Measurements from ENCODE around the gene TCN2. TPM values are rescaled to one million over a fixed set of nuclear protein-coding genes. Genes with fewer than 3 reads are reported as not detected.

TCN2 gene
- total RNA-seq, 1 experiment from 2014 or later, result 11.5 TPM

DNA sequence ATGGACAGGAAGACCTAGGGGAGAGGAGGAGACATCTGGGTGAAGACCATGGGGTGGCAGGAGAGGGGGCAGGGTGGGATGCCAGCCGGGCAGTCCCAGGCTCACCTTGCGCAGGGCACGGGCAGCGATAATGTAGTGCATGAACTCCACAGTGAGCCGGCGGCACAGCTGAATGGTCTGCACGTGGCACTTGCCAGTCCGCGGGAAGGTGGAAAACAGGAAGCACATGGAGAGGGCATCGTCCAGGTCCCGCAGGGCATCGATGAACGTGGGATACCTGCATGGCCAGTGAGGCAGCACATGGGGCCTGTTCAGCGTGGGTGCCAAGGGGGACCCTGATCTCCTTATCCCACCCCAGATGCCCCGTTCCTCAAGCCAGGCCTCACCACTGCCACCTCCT is 22.5 kb upstream of the TCN2 start:
- H3K4me2 ChIP-seq, result no peak overlapping the region
- H3K36me3 ChIP-seq (ENCODE audit: low read depth), result peaks cover 66% of the 10 kb centered on the region
- no peak for TF ChIP-seq EZH2 (IDR thresholded peaks at IDR 0.05; ENCODE audit: low read depth)
- TF ChIP-seq, protein P1, sequence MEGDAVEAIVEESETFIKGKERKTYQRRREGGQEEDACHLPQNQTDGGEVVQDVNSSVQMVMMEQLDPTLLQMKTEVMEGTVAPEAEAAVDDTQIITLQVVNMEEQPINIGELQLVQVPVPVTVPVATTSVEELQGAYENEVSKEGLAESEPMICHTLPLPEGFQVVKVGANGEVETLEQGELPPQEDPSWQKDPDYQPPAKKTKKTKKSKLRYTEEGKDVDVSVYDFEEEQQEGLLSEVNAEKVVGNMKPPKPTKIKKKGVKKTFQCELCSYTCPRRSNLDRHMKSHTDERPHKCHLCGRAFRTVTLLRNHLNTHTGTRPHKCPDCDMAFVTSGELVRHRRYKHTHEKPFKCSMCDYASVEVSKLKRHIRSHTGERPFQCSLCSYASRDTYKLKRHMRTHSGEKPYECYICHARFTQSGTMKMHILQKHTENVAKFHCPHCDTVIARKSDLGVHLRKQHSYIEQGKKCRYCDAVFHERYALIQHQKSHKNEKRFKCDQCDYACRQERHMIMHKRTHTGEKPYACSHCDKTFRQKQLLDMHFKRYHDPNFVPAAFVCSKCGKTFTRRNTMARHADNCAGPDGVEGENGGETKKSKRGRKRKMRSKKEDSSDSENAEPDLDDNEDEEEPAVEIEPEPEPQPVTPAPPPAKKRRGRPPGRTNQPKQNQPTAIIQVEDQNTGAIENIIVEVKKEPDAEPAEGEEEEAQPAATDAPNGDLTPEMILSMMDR (conservative IDR thresholded peaks at IDR 0.05), result no peak
- no peak overlapping the region for H2AFZ ChIP-seq
- no peak for DNase-seq
- H3K9me2 ChIP-seq (ENCODE audit: insufficient read depth), result no peaks in the 10 kb centered on the region
- H3K9me3 ChIP-seq (ENCODE audit: insufficient read depth, low read depth), result no peaks in the 10 kb centered on the region
- BruUV-seq (replicated peaks), result no TSS peak
- H4K20me1 ChIP-seq (ENCODE audit: insufficient read depth), result peaks cover 31% of the 10 kb centered on the region
- H3K27me3 ChIP-seq (ENCODE audit: insufficient read depth, low read depth), result no peaks in the 10 kb centered on the region
- H3K4me1 ChIP-seq (replicated peaks; ENCODE audit: insufficient read depth), result no peaks in the 10 kb centered on the region
- H3K79me2 ChIP-seq (ENCODE audit: low read depth), result peaks cover 9% of the 10 kb centered on the region
- intact Hi-C loops (cut with micrococcal nuclease; ENCODE audit: unreplicated experiment), result no loop called here
- no peak overlapping the region for H3K4me3 ChIP-seq
- H3F3A ChIP-seq (ENCODE audit: insufficient read depth, low read depth), result peaks cover 9% of the 10 kb centered on the region; the same call in 1 of the 2 replicates
- H3K27ac ChIP-seq, result no peak overlapping the region
- POLR2A ChIA-PET (ENCODE audit: unreplicated experiment), result no interaction called here
- CTCF ChIA-PET, result no interaction called here

DNA sequence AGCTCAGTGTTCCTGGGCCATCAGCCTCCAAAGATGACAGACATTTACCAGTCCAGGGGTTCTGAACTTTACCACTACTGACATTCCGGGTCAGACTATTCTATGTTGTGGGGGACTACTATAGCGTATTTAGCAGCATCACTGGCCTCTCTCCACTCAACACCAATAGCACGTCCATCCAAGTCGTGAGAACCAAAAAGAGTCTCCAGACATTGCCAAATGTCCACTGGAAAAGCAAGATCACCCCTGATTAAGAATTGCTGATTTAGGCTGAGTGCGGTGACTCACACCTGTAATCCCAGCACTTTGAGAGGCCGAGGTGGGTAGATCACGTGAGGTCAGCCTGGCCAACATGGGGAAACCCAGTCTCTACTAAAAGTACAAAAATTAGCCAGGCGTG is 20.6 kb upstream of the TCN2 start:
- Histone ChIP-seq H3F3A (ENCODE audit: insufficient read depth, low read depth) (peaks cover 9% of the 10 kb centered on the region; the same call in 1 of the 2 replicates), H3K4me2 (no peak overlapping the region), H3K27ac (no peak overlapping the region), H3K4me3 (no peak overlapping the region), H3K4me1 (replicated peaks; ENCODE audit: insufficient read depth) (peaks cover 13% of the 10 kb centered on the region), H3K9me2 (ENCODE audit: insufficient read depth) (no peaks in the 10 kb centered on the region), H3K27me3 (ENCODE audit: insufficient read depth, low read depth) (no peaks in the 10 kb centered on the region), H4K20me1 (ENCODE audit: insufficient read depth) (peaks cover 37% of the 10 kb centered on the region), H2AFZ (no peak overlapping the region), H3K9me3 (ENCODE audit: insufficient read depth, low read depth) (no peaks in the 10 kb centered on the region), H3K36me3 (ENCODE audit: low read depth) (peaks cover 56% of the 10 kb centered on the region), H3K79me2 (ENCODE audit: low read depth) (peaks cover 28% of the 10 kb centered on the region)
- ChIA-PET POLR2A (ENCODE audit: unreplicated experiment) (no interaction called here), CTCF (no interaction called here)
- TF ChIP-seq, protein P1 (conservative IDR thresholded peaks at IDR 0.05), result no peak
- TF ChIP-seq EZH2 (IDR thresholded peaks at IDR 0.05; ENCODE audit: low read depth), result no peak
- no TSS peak for BruUV-seq (replicated peaks)
- DNase-seq, result no peak
- intact Hi-C loops (cut with micrococcal nuclease; ENCODE audit: unreplicated experiment), result no loop called here

DNA sequence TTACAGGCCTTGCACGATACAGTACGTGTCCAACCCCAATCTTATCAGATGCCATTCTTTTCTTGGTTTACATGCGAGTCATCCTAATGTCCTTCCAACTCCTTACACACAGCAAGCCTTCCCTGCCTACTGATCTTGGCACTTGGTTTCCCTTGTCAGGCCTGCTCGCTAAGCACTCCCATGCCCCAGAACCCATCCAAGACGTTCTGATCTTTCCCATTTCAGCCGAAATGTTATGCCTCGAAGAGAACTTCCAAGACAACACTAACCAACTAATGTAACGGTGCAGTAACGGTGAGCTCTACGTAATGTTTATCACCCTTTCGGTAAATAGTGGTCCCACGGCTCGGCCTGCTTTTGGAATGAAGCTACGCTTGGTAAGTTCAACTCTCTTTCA is 15.8 kb upstream of the TCN2 start:
- Histone ChIP-seq H3K79me2 (ENCODE audit: low read depth) (peaks cover 31% of the 10 kb centered on the region), H3K9me2 (ENCODE audit: insufficient read depth) (no peaks in the 10 kb centered on the region), H3F3A (ENCODE audit: insufficient read depth, low read depth) (peaks cover 16% of the 10 kb centered on the region; the same call in 1 of the 2 replicates), H3K36me3 (ENCODE audit: low read depth) (peaks cover 33% of the 10 kb centered on the region), H3K4me3 (peak overlapping the region; percentile 92), H3K27ac (peak overlapping the region; percentile 37), H3K4me1 (replicated peaks; ENCODE audit: insufficient read depth) (peaks cover 13% of the 10 kb centered on the region), H3K27me3 (ENCODE audit: insufficient read depth, low read depth) (no peaks in the 10 kb centered on the region), H3K9me3 (ENCODE audit: insufficient read depth, low read depth) (no peaks in the 10 kb centered on the region), H2AFZ (peak overlapping the region; percentile 37), H4K20me1 (ENCODE audit: insufficient read depth) (peaks cover 24% of the 10 kb centered on the region), H3K4me2 (peak overlapping the region; percentile 96)
- DNase-seq, result no peak
- TF ChIP-seq, protein P1 (conservative IDR thresholded peaks at IDR 0.05), result no peak
- no peak for TF ChIP-seq EZH2 (IDR thresholded peaks at IDR 0.05; ENCODE audit: low read depth)
- intact Hi-C loops (cut with micrococcal nuclease; ENCODE audit: unreplicated experiment), result no loop called here
- ChIA-PET POLR2A (ENCODE audit: unreplicated experiment) (interaction anchor here (0.7 to 1.0 kb wide), 2 partner anchors 167 to 517 kb away, joined by 5 to 6 read pairs; no protein-coding TSS in a partner anchor), CTCF (interaction anchor here (1.0 kb wide), 2 partner anchors 11 to 44 kb away, joined by 3 to 5 read pairs; no protein-coding TSS in a partner anchor)
- BruUV-seq (replicated peaks), result no TSS peak
